Urinary bladder (tissue), 4 donors: ENCODE data around the gene TEX52. TPM values are rescaled to one million over a fixed set of nuclear protein-coding genes. Genes with fewer than 3 reads are reported as not detected.

Experiments
- DNase-seq: peaks from one replicate; pipeline ENCODE4 v3.0.0-alpha.2; 2015; ENCODE audit errors: extremely low spot score
- H3K27ac ChIP-seq: one replicate; pipeline ENCODE4 v1.5.1; 2013; ENCODE audit warnings: low read depth, mild to moderate bottlenecking, moderate library complexity
- H3K36me3 ChIP-seq: one replicate; pipeline ENCODE4 v1.6.1; 2013; ENCODE audit warnings: mild to moderate bottlenecking, moderate library complexity; ENCODE audit not compliant: insufficient read depth
- H3K4me1 ChIP-seq: one replicate; pipeline ENCODE4 v1.6.1; 2013; ENCODE audit warnings: mild to moderate bottlenecking, moderate library complexity; ENCODE audit not compliant: insufficient read depth
- H3K4me3 ChIP-seq: one replicate; pipeline ENCODE4 v1.5.1; 2013; ENCODE audit warnings: low read depth, low read length
- WGBS: extraction: QIAGEN DNeasy Blood & Tissue Kit; methylation state at CpG from one replicate; pipeline ENCODE4 v1.1.7; 2013; 5-methylcytosine and 5-hydroxymethylcytosine counted together
- polyA plus RNA-seq: library from polyadenylated mRNA; stranded (reverse); fragments of 200-250 nt; gene quantifications from one replicate; pipeline ENCODE4 v1.2.3, GENCODE V29; 2013
- total RNA-seq: library from RNA; depleted of rRNA; stranded (reverse); fragments of >200 nt; gene quantifications from one replicate; pipeline ENCODE4 v1.2.3, GENCODE V29; 2014
- donor health status: healthy with polysubstance abuse.
- donor health status: healthy.

TEX52 gene
- total and polyA plus RNA-seq, 2 donors = not detected

GRCh38 chr12:2856051-2856450 lies 788 bp downstream of the TEX52 start:
- Histone ChIP-seq H3K4me1 (no peaks in the 10 kb centered on the region), H3K4me3 (no peak overlapping the region), H3K27ac (no peak overlapping the region), H3K36me3 (no peaks in the 10 kb centered on the region)
- WGBS = 91% methylated on average over 3 of the region's 3 CpGs
- DNase-seq = no peak

DNA sequence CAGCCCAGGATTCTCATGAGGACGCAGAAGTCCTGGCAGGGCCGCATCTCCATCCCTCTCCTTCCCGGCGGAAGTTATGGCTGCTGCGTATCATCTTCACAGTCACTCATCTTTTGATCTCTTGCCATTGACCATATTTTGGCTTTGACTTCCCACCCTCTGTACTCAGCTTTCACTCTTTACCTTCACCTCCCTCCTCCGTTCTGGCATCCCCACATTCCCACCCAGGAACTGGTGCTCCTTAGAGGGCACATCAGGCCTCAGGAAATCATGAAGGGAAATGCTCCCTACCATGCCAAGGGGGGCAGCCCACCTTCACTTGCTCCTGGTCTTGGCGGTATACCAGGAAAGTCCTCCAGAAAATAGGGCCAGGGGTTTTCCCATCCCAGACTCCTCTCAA lies 1.3 kb downstream of the TEX52 start:
- no peaks in the 10 kb centered on the region for H3K4me1 ChIP-seq
- H3K27ac ChIP-seq = no peak overlapping the region
- no peak for DNase-seq
- no peaks in the 10 kb centered on the region for H3K36me3 ChIP-seq
- H3K4me3 ChIP-seq = no peak overlapping the region
- 96% methylated on average over 7 of the region's 7 CpGs for WGBS

DNA sequence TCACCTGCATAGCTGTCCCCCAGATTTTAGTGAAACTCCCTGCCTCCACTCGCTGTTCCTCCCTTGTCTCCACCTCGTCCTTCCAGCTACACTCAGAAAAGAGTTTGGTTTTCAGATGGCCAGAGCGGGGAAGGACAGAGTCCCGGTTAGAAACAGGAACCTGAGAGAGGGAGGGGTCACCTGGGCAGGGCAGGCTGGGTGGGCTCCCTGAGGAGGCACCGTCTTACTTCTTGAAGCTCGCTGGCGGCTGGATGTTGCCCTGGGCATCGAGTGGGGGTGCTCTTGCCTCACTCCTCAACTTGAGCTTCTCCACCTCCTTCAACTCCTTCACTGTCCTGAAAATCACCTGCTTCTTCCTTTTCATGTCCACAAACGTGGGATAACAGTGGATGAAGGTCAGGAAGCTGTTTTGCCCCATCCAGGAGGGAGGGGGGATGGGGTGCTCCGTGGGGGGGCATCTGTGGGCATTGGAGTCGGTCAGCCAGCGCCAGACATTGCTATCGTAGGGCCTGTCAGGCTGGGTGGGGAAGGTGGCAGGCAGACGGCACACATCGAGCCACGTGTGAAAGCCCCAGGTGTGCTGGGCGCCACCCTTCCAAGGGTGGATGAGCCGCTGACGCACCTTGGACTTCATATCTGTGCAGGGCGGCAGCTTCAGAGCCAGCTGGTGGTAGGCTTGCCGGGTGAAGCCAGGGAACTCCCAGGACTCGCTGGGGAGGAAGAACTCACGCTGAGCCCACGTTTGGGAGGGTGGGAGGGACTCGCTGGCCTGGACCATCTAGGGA lies 2.0 kb downstream of the TEX52 start:
- Histone ChIP-seq H3K4me3 (no peak overlapping the region), H3K36me3 (no peaks in the 10 kb centered on the region), H3K4me1 (no peaks in the 10 kb centered on the region), H3K27ac (no peak overlapping the region)
- 92% methylated on average over 25 of the region's 25 CpGs for WGBS
- no peak for DNase-seq

GRCh38 chr12:2853626-2854025 lies 3.2 kb downstream of the TEX52 start:
- H3K4me3 ChIP-seq = no peak overlapping the region
- WGBS = 15% methylated on average over 11 of the region's 11 CpGs
- no peaks in the 10 kb centered on the region for H3K4me1 ChIP-seq
- H3K27ac ChIP-seq = no peak overlapping the region
- H3K36me3 ChIP-seq = no peaks in the 10 kb centered on the region
- DNase-seq = peak; percentile 28

DNA sequence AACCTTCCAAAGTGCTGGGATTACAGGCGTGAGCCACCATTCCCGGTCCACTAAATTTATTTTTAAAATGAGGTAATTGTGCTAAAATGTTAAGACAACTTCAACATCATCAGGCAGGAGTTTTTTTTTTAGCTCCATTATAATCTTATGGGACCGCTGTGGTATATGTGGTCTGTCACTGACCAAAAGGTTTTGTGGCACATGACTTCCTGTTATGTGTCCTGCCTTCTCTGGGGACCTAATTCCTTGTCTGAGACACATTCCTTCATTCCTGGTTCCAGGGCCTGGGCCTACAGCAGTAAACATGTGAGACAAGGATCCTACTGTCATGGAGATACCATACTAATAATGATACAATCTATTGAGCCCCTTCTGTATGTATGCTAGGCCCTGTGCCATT lies 4.9 kb downstream of the TEX52 start:
- WGBS = 95% methylated on average over 3 of the region's 3 CpGs
- H3K36me3 ChIP-seq = no peaks in the 10 kb centered on the region
- no peak for DNase-seq
- no peak overlapping the region for H3K4me3 ChIP-seq
- no peak overlapping the region for H3K27ac ChIP-seq
- H3K4me1 ChIP-seq = no peaks in the 10 kb centered on the region

- Histone ChIP-seq H3K36me3 (no peaks in the 10 kb centered on the region), H3K4me1 (no peaks in the 10 kb centered on the region), H3K27ac (no peak overlapping the region), H3K4me3 (no peak overlapping the region)
- DNase-seq = no peak
- 36% methylated on average over 6 of the region's 6 CpGs for WGBS
Observed at GRCh38 chr12:2845280-2845679, 11.6 kb downstream of the TEX52 start.

DNA sequence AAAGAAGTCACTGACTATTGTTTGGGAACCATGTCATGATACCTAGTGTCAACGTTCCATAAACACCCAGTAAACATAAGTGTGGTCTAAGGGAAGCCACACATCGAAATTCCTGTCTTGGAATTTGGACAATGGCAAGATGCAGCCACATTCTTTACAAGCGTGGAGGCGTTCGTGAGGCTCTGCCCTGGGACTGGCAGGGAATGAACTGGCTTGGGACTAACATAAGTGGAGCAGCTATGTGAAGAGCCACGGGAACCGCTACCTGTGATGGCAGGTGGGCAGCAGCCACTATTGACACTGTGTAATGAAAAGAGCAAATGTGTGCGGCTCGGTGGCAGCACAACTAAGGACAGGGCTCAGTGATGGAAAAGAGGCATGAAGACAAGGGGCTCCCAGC lies 12.1 kb downstream of the TEX52 start:
- WGBS = 77% methylated on average over 9 of the region's 9 CpGs
- no peak for DNase-seq
- H3K36me3 ChIP-seq = peaks cover under 1% of the 10 kb centered on the region
- no peak overlapping the region for H3K4me3 ChIP-seq
- H3K27ac ChIP-seq = no peak overlapping the region
- H3K4me1 ChIP-seq = no peaks in the 10 kb centered on the region

- DNase-seq = no peak
- no peaks in the 10 kb centered on the region for H3K4me1 ChIP-seq
- H3K27ac ChIP-seq = no peak overlapping the region
- peaks cover 2% of the 10 kb centered on the region for H3K36me3 ChIP-seq
- WGBS = 79% methylated on average over 5 of the region's 5 CpGs
- no peak overlapping the region for H3K4me3 ChIP-seq
Observed at GRCh38 chr12:2842948-2843347, 13.9 kb downstream of the TEX52 start.

- H3K4me3 ChIP-seq = no peak overlapping the region
- DNase-seq = no peak
- H3K4me1 ChIP-seq = no peaks in the 10 kb centered on the region
- WGBS = 52% methylated on average over 9 of the region's 9 CpGs
- peaks cover 2% of the 10 kb centered on the region for H3K36me3 ChIP-seq
- no peak overlapping the region for H3K27ac ChIP-seq
Observed at GRCh38 chr12:2841056-2841650, 15.7 kb downstream of the TEX52 start.

- 91% methylated on average over 8 of the region's 8 CpGs for WGBS
- Histone ChIP-seq H3K4me3 (no peak overlapping the region), H3K36me3 (peaks cover 2% of the 10 kb centered on the region), H3K27ac (no peak overlapping the region), H3K4me1 (no peaks in the 10 kb centered on the region)
- DNase-seq = no peak
Observed at GRCh38 chr12:2836574-2836973, 20.3 kb downstream of the TEX52 start.

GRCh38 chr12:2835691-2836403 lies 21.0 kb downstream of the TEX52 start:
- Histone ChIP-seq H3K4me3 (no peak overlapping the region), H3K4me1 (no peaks in the 10 kb centered on the region), H3K36me3 (peaks cover 2% of the 10 kb centered on the region), H3K27ac (no peak overlapping the region)
- DNase-seq = no peak
- 50% methylated on average over 4 of the region's 4 CpGs for WGBS

DNA sequence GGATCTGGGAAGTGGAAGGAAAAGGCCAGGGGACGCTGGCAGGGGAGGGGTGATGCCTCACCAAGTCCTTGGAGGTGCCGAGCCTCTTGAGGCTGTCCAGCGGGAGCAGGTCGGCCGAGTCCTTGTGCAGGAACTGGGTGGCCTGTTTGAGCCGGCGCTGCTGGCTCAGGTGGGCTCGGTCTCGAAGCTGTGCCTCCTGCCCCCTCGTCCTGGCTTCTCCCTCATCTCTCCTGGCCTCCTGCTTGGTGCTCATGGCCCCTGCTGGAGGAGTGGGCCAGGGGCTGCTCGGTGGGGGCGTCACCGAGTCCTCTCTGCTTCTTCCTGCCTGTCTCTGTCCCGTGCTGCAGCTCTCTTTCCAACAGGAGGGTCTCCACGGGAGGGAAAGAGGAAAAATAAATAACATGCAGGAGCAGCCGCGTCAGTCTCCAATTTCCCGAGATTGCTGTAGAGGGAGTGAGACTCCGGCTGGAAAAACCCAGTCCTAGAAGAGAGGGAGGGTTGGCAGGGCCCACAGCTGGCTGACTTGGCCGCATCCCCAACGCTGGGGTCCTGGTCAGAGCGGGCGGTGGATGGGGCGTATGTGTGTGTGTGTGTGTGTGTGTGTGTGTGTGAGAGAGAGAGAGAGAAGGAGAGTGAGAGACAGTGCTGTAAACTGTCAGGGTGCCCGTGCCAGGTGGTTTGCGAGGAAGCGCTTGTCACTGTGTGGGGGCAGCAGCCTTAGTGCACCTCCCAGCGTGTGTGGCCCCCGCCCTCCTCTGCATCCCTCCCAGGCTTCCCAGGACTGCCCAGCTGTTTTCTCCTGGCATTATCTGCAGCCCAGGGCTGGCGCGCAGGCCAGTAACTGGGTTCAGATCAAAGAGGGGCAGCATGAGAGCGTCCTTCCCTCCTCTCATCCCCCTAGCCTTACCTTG lies 22.0 kb downstream of the TEX52 start, which contains the start of gene NRIP2:
TSS of gene NRIP2 (minus strand) at position 455 of the 911 bp plus-strand sequence. CDS start at position 403, 52 bp downstream.
- 11% methylated on average over 32 of the region's 32 CpGs for WGBS
- H3K36me3 ChIP-seq = peaks cover 2% of the 10 kb centered on the region
- H3K4me3 ChIP-seq = no peak within 1 kb of the TSS
- no peak within 1 kb of the TSS for H3K27ac ChIP-seq
- H3K4me1 ChIP-seq = no peaks in the 10 kb centered on the region
- peak; percentile 53 for DNase-seq

- Histone ChIP-seq H3K36me3 (no peaks in the 10 kb centered on the region), H3K4me1 (no peaks in the 10 kb centered on the region), H3K27ac (no peak overlapping the region), H3K4me3 (no peak overlapping the region)
- WGBS = 74% methylated on average over 9 of the region's 9 CpGs
- DNase-seq = no peak
Observed at GRCh38 chr12:2833810-2834209, 23.0 kb downstream of the TEX52 start.
